ENCODE measurements around the gene SP100. TPM values are rescaled to one million over a fixed set of nuclear protein-coding genes. Genes with fewer than 3 reads are reported as not detected.
A peak's percentile ranks its signal among the peaks of the same experiment; 100 is the strongest.

Gene SP100
- total and polyA plus RNA-seq, 2 of the 4 experiments (the other 2 are of a cell fraction): 50.6 to 69.0 TPM

- no peak for TF ChIP-seq RCOR1 (IDR thresholded peaks at IDR 0.05; ENCODE audit: insufficient replicate concordance, low read length)
These were observed 15.2 kb downstream of the SP100 start (continued) for GRCh38 chr2:230430957-230431910.

- H3K4me2 ChIP-seq (ENCODE audit: low read depth, low read length): peak overlapping the region; percentile 27; the same call in 1 of the 2 replicates
- DNase-seq (no peak), ATAC-seq (ENCODE audit: low read depth) (peak; percentile 65)
- peaks cover 11% of the 10 kb centered on the region for H3K36me3 ChIP-seq (ENCODE audit: control insufficient read depth, insufficient read depth, low read length)
- no peak overlapping the region for H2BK15ac ChIP-seq (ENCODE audit: low read depth, low read length)
- no peak overlapping the region for H3K4me3 ChIP-seq (ENCODE audit: insufficient read depth, low read depth, low read length)
- H3K14ac ChIP-seq (replicated peaks; ENCODE audit: low read depth, low read length): no peak overlapping the region
- peaks cover 5% of the 10 kb centered on the region; the same call in 1 of the 2 replicates for H3K4me1 ChIP-seq (ENCODE audit: control insufficient read depth, insufficient read depth, low read length)
- no peak overlapping the region for H4K5ac ChIP-seq (ENCODE audit: low read depth, low read length)
- H2AK5ac ChIP-seq (ENCODE audit: low read depth, low read length): no peak overlapping the region
- peaks cover 20% of the 10 kb centered on the region for H4K20me1 ChIP-seq (ENCODE audit: insufficient read depth, low read length)
- ChIA-PET POLR2A (ENCODE audit: unreplicated experiment) (no interaction called here), CTCF (no interaction called here)
- peaks cover 30 to 48% of the 10 kb centered on the region in 2 experiments for H3K79me1 ChIP-seq (ENCODE audit: low read depth in 1 of 2, low read length in 2 of 2)
- no peak overlapping the region for H3K4ac ChIP-seq (ENCODE audit: low read depth, low read length)
- peaks cover 9% of the 10 kb centered on the region for H3K9me1 ChIP-seq (ENCODE audit: insufficient read depth, low read length)
- in situ Hi-C loops (cut with MboI; ENCODE audit: low sequenced_read_pairs) (no loop called here), intact Hi-C loops (cut with micrococcal nuclease) (no loop called here), dilution Hi-C loops (cut with HindIII; ENCODE audit: low sequenced_read_pairs, unreplicated experiment) (no loop called here)
- WGBS, 2 experiments (ENCODE audit: extremely low coverage in 2 of 2, insufficient read length in 1 of 2): 83% methylated on average over 2 of the region's 4 CpGs; no CpG with 5 or more reads in 1 of the 2 experiments
- no peaks in the 10 kb centered on the region for H3K27me3 ChIP-seq (ENCODE audit: control insufficient read depth, insufficient read depth, low read length)
- no peak overlapping the region for H2AFZ ChIP-seq (replicated peaks; ENCODE audit: low read length, poor library complexity)
- peaks cover 6% of the 10 kb centered on the region for H3K9me3 ChIP-seq (ENCODE audit: control insufficient read depth, insufficient read depth, low read length)
- H4K91ac ChIP-seq (ENCODE audit: insufficient read depth, low read depth, low read length): no peak overlapping the region
- no peak overlapping the region for H4K8ac ChIP-seq (ENCODE audit: low read depth in 2 of 2, low read length in 2 of 2)
- TF ChIP-seq CTCF (conservative IDR thresholded peaks at IDR 0.05; ENCODE audit: low read depth, low read length) (no peak), CEBPB (IDR thresholded peaks at IDR 0.05; ENCODE audit: low read depth, low read length) (peak; percentile 56; the same call in 1 of the 2 replicates)
- H3K27ac ChIP-seq (ENCODE audit: insufficient read depth, low read length): no peak overlapping the region; the same call in 1 of the 2 replicates
- no peak overlapping the region for H2BK120ac ChIP-seq (ENCODE audit: low read depth, low read length)
- H3K18ac ChIP-seq (ENCODE audit: low read depth, low read length): no peak overlapping the region
- no peak overlapping the region for H3K23ac ChIP-seq (ENCODE audit: low read depth, low read length)
- no peak overlapping the region for H3K9ac ChIP-seq (ENCODE audit: low read depth, low read length)
- H2BK20ac ChIP-seq (ENCODE audit: low read depth, low read length): no peak overlapping the region
- no peak overlapping the region for H2AK9ac ChIP-seq (replicated peaks; ENCODE audit: low read depth, low read length, poor library complexity)
- BruUV-seq (replicated peaks): no TSS peak
- no peak overlapping the region for H2BK5ac ChIP-seq (ENCODE audit: low read depth, low read length, poor library complexity, severe bottlenecking)
- no peak overlapping the region for H3K56ac ChIP-seq (ENCODE audit: extremely low read depth, insufficient read depth, low read length)
These were observed 18.8 kb downstream of the SP100 start for GRCh38 chr2:230434677-230435324.
